Activated gamma-delta T cell treated with anti-CD3 and anti-CD28 coated beads, Interleukin-2, amount 50 U/mL, for 16 hours (primary cell): ENCODE measurements around the gene MDM1.

Experiments
- DNase-seq: peaks from one replicate; pipeline ENCODE4 v3.0.0-alpha.2; 2020; ENCODE audit warnings: low read depth

MDM1 gene

DNA sequence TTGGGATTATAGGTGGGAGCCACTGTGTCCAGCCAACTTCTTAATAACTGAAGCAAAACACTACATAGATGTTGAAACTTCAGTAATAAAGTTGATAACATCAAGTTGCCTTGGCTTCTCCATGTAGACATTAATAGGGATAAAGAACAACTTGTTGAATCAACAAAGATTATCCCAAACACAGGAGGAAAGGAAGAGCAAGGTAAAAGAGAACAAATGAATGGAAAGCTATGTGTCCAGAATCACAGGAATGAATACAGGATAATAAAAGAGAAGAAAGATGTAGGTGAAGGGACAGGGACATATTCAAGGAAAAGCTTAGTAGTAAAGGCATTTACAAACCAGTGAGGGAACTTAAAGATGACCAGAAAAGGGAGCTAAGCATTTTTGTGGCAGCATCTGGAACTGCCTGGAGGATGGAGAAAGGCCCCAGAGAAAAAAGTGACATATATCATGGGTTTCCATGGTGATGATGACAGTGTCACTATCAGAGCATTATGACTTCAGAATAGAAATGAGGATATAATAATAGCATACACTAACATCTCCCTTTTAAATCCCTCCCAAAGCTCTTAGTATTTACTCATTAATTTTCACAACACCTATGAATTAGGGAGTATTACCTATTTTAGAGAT is 24.0 kb upstream of the MDM1 start:
- no peak for DNase-seq

DNA sequence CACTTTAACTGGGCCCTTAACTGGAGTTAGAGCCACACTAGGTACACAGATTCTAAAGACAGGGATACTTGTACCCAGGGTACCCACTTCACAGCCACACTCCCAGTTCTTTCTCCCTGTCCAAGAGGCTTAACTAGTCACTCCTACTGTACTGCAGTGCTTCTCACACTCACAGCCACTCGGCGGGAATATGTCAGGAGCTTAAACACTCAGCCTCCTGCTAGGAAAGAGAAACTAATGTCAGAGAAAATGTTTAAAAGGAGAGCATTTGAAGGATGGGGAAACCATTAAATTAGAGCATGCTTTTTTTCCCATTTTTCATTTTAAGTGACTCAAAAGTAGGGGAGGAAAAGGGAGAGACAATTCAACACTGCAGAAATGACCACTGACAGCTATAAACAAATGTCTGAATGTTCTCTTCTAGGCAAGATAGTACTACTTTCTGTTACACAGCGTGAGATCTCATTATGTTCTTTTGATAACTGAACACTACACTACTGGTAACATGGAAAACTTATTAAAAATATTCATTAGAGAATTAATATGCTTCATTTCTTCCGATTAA is 22.9 kb upstream of the MDM1 start:
- DNase-seq, result no peak

DNA sequence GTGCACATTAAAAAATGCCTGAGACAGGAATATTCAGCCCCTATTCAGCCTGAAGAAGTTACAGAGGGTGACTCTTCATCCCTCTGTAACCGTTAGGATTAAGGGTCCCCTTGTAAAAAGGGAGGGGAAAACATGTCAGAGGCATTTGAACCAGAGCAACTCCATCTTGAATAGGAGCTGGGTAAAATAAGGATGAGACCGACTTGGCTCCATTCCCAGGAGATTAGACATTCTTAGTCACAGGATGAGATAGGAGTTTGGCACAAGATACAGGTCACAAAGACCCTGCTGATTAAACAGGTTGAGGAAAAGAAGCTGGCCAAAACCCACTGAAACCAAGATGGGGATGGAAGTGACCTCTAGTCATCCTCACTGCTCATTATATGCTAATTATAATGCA is 19.9 kb upstream of the MDM1 start:
- no peak for DNase-seq

DNA sequence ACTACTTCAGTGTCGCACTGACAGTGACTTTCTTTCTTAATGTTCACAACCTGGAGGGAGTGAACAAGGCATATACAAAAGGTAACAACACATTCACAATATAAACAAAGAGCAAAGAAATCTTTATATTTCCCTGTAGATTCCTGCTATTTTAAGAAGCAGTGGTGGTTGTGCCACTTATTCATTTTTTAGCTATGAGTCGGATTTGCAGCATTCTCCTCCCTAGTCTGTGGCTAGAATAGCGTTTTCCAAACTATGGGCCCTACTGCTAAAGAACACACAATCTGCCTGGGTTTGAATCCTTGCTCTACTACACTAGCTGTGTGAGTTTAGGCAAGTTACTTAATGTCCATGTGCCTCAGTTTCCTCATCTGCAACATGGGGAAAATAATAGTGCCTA is 18.6 kb upstream of the MDM1 start:
- no peak for DNase-seq

DNA sequence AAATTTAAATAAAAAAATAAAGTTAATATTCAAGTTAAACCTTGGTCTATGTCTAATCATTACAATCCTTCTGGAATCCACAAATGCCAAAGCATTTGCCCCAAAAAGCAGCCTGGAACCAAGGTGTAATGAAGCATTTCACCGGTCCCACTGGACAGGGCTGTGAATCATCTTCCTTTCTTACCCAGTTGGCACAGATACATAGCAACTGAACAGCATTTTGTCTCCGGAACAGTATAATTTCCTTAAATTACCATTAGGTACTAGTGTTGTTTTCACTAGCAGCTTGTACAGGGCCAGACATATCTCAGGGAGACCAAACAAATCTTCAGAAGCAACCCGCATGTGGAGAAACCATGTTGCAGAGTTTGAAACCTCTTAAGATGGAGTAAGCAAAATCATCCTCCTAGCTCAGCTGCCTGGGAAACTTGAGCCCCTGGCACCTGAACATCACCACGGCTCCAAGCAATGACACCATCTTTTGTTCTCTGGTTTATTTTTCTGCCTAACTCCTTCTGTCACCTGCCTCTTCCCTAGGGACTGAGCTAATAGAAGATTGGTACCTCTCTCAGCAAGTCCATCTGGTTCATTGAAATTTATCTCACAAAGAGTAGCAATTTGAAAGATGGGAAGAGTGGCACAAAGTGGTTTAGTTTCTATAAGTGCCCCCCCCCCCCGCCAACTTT is 17.9 kb upstream of the MDM1 start:
- DNase-seq, result no peak

DNA sequence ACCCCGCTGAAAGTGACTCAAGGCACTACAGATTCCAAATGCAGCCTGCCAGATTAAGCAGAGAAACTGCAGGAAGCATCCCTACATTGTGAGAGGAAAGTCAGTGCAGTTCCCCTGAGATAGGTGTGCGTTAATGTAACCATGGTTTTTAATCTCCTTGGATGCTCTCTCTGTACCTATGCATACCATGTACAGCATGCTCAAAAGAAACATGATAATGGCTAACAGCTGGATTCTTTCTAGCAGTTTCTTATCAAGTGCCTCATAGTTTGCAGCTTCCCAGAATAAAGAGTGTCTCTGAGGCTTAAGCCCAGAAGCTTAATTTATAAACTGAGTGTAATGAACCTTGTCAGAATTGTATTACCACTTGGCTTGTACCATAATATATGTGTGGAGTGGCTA is 17.1 kb upstream of the MDM1 start:
- DNase-seq, result no peak

DNA sequence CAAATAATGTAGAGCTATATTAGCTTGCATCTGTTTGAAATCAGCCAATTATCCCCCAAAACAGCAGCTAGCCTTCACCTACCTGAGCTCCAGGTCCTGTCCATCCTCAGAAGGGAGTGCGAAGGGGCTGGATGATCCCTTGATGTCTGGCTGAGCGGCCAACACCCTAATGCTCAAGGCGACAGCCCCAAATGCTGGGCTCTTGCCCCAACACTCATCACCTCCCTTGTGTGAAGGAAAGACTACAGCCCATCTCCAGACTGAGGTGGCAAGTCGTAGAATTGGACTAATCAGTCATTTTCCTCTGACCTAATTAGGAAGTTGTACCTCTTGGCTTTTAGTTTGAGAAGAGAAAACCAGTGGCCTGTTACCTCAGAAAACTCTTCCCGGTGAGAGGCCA is 16.3 kb upstream of the MDM1 start:
- DNase-seq, result no peak

DNA sequence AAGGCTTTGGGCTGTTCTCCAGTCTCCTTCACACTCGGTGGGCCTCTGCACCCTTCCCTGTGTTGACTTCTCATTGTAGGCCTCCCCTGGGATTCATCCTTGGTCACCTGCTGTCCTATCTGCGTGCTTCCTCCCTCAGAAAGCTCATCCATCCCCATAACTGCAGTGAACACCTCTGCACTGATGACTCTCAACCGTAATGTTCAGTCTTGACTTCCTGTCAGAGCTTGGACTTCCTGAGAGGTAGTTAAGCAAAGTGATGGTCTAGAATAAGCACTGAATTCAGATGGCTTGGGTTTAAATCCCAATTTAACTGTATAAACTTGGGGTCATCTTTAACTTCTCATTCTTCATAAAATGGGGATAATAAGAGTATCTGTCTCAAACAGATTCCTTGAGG is 13.6 kb upstream of the MDM1 start:
- DNase-seq, result no peak

DNA sequence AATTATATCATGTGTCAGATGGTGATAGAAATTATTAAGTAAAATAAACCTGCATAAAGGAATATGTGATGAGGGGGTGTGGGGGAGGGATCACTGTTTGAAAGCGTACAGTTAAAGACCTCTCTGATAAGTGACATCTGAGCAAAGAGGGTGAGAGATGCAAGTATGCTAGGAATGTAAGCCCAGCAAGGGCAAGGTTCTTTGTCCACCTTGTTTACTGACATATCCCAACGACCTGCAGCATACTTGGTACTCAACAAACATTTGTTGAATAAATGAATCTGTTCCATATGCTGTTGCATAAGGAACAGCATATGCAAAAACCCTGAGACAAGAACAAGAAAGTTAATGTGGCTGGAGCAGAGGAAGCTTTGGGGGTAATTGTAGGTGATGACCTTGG is 12.0 kb upstream of the MDM1 start:
- no peak for DNase-seq

DNA sequence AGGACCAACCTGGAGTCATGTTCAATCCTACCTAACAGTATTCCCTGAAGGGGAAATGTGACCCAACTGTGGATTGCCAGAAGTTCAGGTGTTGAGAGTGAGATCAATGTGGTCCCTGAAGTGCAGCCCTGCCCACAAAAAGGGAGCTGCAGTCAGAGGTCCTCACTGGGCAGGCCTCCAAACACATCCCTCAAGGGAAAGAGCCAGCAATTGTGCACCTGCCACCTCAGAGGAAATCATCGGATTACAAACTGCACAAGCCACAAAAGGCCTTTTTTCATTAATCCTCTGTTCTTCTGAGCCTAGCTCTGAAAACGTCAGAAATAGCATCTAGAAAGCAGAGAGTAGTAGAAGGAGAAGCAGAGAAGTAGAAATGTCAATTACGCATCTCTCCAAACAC is 10.8 kb upstream of the MDM1 start:
- no peak for DNase-seq

DNA sequence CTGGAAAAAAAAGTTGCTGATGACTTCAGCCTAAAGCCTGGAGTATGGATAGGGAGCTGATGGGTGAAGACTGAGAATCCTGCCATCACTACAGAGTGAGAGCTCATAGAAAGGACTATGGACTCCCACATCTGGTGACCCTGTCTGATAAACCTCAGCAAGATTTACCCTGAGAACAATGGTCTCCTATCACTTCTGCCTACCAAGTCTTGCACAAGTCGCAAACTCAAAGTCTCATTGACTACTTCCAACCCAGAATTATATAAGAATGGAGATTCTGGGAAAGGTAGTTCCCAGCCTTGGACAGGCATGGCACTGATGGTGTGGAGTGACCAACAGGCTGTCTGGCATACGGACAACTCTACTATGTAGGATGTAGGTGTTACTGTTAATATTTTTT is 9.7 kb upstream of the MDM1 start:
- no peak for DNase-seq

DNA sequence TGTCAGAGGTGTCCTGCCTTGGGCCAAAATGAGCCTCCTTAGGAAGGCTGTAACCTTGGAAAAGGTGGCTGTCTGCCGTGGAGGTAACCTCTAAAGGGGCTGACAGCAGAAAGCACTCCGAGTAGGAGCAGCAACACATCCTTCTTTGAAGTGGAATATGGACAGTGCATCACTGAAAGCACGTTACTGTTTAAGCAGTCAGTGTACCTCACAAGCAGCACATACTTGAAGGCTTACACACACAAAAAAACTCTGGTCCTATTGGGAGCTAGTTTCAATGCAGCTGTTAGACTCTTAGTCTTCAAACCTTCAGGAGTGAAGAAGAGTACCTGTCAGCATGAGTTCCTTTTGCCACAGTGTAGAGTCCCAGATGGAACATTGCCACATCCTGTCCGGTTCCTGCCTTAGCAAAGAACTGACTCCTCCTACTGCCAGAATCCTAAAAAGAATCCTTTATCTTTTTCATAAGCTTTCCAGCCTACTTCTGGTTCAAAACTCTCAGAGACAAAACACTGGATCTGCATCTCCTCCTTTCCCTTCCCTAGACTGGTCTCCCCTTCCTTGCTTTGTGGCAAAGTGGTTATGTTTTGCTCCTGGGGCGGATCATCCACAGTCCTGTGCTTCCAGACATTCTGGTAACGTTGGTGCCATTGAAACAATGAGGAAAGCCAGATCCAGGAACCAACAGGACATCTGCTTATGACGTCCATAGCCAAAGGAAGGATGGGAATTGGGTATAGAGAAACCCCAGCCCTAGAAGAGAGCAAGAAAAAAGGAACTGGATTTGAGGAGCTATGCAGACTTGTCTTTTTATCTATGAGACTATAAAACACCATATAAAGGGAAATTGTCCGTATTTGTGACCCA is 8.5 kb upstream of the MDM1 start:
- no peak for DNase-seq

DNA sequence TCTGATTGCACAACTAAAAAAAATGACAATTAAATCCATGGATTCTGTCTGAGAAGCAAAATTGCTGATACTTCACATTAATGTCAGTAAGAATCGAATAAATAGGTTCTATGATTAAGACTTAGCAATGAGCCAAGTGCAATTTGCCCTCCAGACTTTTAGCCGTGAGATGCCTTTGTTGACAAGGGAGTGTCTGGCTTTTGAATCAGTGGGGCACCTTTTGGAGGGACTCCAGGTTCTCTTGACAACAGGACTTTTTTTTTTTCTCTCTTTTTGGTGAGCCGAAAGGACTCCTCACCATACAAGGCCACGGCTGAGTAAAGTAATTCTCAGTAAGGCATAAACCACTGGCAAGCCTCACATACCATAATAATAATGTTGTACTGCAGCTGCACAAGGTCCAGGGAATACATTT is 4.7 kb upstream of the MDM1 start:
- no peak for DNase-seq

DNA sequence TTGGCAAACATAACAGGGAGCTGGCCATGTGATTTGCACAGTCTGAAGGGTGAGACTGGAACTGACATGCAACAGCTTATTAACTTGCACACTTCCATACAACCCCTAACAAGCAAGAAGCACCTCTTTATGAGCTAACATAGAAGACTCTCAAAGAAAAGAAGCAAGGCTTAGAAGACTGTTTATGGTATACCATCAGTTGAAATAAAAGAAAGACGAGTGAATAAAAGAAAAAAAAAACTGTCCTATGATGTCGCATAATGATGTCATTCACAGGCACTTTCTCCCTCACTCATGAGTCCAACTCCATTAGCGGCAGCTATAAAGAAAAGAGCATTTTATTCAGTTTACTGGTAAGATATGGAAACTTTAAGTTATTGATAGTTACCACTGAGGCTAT is 3.3 kb upstream of the MDM1 start:
- DNase-seq, result no peak

DNA sequence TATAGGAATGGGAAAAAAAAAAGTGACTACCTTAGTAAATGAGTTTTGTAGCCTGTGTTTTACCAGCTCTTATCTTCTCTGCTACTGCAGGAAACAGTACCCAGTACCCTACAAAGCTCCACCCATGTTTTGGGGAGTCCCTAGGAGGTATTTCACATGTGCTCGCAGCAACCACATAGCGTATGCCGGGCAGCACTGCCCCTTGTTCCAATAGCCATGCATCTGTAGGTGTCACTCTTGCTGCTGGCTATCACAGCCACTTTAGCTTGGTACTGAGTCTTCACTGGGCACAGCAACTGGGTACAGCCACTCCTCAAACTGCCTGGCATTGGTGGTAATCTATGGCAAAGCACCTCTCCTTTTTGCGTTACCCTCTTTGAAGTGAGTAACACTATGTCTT is 2.0 kb upstream of the MDM1 start:
- no peak for DNase-seq

DNA sequence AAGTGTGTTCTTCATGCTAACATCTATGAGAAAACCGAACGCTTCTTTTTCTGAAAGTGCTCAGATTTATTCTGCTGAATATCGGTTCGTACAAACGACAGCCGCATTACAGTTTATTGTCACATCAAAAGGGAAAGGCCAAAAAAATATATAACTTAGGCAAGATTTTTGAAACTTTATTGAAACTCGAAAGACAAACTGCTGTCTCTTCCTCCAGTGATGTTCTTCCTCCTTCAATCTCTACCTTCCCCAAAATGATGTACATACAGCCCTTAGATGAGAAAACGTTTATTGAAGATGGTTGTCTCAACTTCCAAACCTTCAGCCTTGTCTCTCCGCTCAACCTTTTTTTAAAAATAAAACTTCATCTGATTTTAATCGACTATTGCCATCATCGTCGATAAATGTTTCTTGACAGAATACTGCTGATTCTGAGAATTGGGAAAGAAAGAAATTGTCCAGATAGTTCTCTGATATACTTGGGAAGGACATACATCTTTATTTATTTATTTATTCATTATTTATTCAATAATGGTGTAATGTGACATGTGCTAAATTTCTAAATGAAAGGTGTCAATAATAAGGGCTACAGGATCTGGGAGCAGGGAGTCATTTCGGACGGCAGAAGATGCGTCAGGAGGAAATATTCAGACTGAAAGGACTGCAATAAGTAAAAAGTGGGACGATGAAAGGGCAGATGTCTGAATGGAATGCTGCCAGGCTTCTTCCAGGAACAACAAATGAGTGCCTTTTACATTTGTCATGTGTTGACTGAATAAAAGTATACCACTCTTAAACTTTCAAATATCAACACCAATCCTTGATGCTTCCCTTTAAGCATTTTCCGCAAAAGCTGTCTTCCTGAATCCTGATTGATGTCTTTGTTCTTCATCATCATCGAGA is 817 bp upstream of the MDM1 start:
- no peak for DNase-seq

DNA sequence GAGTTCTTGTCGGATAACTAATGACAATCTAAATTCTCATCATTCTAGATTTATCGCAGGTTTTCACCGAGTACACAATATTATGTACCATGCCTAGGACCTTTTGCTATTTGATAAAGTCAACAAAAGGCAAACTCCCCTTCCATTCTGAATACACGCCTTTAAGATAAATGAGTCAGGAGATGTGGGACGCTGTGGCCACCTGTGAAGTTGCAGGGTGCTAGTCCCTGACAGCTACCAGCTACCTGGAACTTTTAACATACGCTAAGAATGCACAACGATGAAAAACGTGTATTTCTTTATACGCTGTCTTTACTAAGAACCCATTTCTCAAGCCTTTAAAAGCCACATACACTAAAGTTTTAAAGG is 678 bp downstream of the MDM1 start:
- no peak for DNase-seq

DNA sequence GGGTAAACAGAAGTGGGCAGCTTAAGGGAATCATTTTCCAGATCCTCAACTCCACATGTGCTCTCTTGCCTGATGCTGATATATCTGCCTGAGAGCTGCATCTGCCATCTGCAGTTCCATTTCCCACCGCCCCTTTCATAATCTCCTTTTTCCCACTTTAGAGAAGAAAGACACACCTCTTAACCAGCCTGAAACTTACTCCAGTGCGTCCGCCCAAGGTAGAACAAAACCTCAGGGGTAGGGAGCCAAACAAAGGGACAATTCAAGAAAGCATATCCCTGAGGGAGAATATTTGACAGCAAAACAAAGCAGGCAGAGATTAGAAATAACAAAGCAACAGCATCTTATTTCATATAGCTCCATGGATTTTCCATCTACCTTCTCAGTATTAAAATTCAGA is 4.3 kb downstream of the MDM1 start:
- no peak for DNase-seq

DNA sequence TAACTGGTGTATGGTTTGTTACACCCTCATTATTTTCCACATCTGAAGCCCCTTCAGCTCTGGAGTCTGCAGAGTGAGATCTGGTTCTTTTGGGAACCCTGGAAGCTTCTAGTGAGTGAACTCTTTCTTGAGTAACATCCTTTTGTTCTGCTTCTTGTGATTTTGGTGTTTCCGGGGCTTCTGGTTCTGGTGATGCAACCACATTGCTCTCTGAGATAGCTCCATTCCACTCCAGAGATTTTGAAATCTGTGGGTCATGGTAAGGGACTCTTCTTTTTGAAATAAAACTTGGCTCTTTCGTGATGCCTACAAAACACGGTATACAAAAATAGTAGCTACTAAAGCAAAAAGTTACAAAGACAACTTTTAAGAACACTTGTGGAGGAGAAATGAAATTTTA is 5.4 kb downstream of the MDM1 start:
- DNase-seq, result no peak

DNA sequence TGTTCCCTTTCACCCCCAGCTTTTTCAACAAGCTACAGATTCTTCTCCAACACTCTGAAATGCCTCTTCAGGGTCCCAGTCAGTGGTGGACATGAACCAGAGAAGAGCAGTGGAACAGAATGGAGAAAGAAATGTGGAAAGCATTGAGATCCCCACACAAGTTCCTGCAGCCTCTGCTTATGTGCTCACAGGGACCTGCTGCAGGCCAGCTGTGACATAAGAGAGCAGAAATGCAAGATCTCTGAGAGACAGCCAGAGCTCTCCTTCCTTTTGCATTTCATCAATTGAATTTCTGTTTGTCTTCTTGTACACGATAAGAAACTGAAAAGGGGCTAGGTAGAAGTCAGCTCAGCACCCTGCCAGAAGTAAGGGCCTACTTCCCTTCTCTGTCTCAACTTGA is 6.2 kb downstream of the MDM1 start:
- no peak for DNase-seq

DNA sequence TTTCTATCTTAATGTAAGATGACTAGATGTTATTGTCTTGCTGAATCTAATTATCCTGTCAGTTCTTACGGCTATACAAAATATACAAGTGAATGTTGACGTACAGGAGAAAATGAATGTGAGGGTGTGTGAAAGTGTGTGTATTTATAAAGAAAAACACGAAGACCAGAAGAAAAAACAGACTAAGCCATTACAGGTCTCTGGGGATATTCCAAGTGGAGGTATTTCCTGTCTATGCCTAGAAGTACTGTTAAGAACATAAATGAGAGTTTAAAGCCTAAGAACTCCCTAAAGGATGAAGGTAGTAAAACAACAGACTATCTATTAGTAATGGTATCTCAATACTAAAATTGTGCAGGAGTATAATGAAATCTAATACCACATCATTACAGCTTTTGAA is 7.6 kb downstream of the MDM1 start:
- DNase-seq, result no peak

DNA sequence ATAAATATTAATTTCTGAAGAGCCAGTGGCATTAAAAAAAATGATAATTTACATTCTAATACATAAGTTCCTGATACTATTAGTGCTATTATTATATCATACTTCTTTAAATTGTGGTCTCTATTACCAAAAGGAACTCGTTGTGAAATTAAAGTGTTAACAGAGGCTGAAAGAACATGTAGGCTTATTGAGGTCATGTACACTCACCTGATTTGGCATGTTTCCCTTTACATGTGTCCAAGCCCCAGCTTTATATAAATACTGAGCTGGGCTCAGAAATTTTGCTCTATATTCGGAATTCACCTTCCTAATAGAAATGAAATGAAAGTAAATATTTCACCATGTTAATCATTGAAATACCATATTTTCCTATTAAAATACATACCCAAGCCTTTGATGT is 11.0 kb downstream of the MDM1 start:
- no peak for DNase-seq
